ENCODE data around the gene CARS1. TPM values are rescaled to one million over a fixed set of nuclear protein-coding genes. Genes with fewer than 3 reads are reported as not detected.

Gene CARS1
- total and polyA plus RNA-seq, 2 experiments from 2014 or later = 72.9 to 95.9 TPM

DNA sequence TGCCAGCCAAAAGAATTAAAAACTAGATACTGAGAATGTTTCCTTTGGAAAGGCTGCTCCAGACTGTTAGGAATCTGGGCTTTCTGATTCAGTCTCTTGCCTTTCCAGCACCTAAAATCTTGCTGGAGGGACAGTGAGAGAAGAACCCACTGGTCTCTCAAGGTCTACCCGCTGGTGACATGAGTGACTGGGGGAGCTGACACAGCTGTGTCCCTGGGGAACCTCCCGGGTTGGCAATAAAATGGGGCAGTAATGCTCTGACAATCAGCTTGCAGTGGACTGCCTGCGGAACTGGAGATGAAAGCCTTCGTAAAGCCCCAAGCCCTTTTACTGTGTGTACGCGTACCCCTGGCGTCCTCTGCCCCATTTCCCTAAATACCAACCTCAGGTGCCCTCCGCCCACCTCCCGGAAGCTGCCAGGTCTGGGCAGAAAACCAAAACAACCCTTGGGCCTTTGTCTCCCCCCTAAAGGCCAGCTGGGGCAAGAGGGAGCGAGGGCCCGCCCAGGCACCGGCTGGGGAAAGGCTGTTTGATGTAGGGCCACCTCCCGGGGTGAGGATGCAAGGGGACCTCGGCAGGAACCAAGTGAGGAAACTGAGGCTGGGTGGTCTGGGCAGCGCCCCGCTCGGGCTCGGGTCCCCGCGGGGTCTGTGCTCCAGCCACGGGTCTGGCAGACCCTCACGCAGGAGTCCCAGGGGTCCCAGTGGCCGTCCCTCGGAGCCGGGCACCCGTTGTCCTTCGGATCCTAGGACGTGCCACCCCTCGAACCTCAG lies 741 bp downstream of the CARS1 start (continued):
- TF ChIP-seq ZNF462 (CRISPR knock-in tag; IDR thresholded peaks at IDR 0.05) (no peak), POLR2AphosphoS5 (IDR thresholded peaks at IDR 0.05; ENCODE audit: low read depth) (no peak), ZNF331 (CRISPR knock-in tag; IDR thresholded peaks at IDR 0.05; ENCODE audit: low read depth) (no peak), EZH2 (IDR thresholded peaks at IDR 0.05; ENCODE audit: low read depth, unreplicated experiment) (no peak), REST (IDR thresholded peaks at IDR 0.05; ENCODE audit: unreplicated experiment) (no peak)

Measured in GM23338 (cell line).